Adipocyte (in vitro differentiated cells): ENCODE results near the gene IQCC.
A peak's percentile ranks its signal among the peaks of the same experiment; 100 is the strongest.

ENCODE experiments used
- DNase-seq: peaks from one replicate; pipeline ENCODE4 v3.0.0-alpha.2; 2015; ENCODE audit warnings: low read depth
- H3K27me3 ChIP-seq: replicated peaks from 2 replicates; pipeline ENCODE4 v1.7.0; 2013; ENCODE audit warnings: mild to moderate bottlenecking, low read length, moderate library complexity; ENCODE audit not compliant: control insufficient read depth, insufficient read depth
- H3K36me3 ChIP-seq: 2 replicates; pipeline ENCODE4 v1.7.0; 2013; ENCODE audit warnings: low read length, mild to moderate bottlenecking, moderate library complexity; ENCODE audit not compliant: control insufficient read depth, insufficient read depth, severe bottlenecking
- H3K4me1 ChIP-seq: 2 replicates; pipeline ENCODE4 v1.7.0; 2013; ENCODE audit warnings: mild to moderate bottlenecking, low read length, moderate library complexity; ENCODE audit not compliant: control insufficient read depth, insufficient read depth
- H3K4me3 ChIP-seq: 2 replicates; pipeline ENCODE4 v1.7.0; 2013; ENCODE audit warnings: mild to moderate bottlenecking, low read length, moderate library complexity
- H3K9ac ChIP-seq: 2 replicates; pipeline ENCODE4 v1.7.0; 2013; ENCODE audit warnings: mild to moderate bottlenecking, low read length, moderate library complexity
- H3K9me3 ChIP-seq: 2 replicates; pipeline ENCODE4 v1.7.0; 2013; ENCODE audit warnings: mild to moderate bottlenecking, low read length, moderate library complexity; ENCODE audit not compliant: control insufficient read depth

The IQCC gene

DNA sequence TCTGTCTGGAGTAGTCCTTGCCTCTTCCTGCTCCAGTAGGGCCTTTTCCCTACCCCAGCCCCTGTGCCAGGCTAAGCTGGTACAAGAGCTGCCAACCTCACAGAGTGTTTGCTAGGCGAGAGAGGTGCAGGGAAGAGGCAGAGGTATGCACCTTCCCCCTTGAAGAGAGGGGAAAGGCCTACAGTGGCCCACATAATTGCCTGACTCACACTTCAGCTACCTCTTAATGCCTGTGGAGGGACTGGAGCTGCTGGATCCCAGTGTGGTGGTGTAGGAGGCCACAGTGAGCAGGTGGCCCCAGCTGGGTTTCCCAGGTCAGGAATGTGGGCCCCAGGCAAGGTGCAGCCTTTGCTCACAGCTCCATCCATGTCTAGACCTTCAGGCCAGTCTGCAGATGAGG lies 8.4 kb upstream of the IQCC start:
- H3K4me3 ChIP-seq, result no peak overlapping the region
- no peaks in the 10 kb centered on the region for H3K27me3 ChIP-seq
- peaks cover 65% of the 10 kb centered on the region for H3K36me3 ChIP-seq
- no peaks in the 10 kb centered on the region for H3K9me3 ChIP-seq
- peaks cover 42% of the 10 kb centered on the region for H3K4me1 ChIP-seq
- H3K9ac ChIP-seq, result no peak overlapping the region
- no peak for DNase-seq

DNA sequence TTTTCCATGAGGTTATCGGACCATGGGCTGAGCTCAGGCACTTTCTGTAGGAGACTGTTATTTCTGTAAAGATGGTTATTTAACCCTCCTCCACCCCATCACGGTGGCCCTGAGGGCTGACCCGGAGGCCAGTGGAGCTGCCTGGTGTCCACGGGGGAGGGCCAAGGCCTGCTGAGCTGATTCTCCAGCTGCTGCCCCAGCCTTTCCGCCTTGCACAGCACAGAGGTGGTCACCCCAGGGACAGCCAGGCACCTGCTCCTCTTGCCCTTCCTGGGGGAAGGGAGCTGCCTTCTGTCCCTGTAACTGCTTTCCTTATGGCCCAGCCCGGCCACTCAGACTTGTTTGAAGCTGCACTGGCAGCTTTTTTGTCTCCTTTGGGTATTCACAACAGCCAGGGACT lies 7.6 kb upstream of the IQCC start:
- Histone ChIP-seq H3K9me3 (no peaks in the 10 kb centered on the region), H3K9ac (no peak overlapping the region), H3K4me3 (no peak overlapping the region), H3K36me3 (peaks cover 57% of the 10 kb centered on the region), H3K27me3 (no peaks in the 10 kb centered on the region), H3K4me1 (peaks cover 42% of the 10 kb centered on the region)
- no peak for DNase-seq

DNA sequence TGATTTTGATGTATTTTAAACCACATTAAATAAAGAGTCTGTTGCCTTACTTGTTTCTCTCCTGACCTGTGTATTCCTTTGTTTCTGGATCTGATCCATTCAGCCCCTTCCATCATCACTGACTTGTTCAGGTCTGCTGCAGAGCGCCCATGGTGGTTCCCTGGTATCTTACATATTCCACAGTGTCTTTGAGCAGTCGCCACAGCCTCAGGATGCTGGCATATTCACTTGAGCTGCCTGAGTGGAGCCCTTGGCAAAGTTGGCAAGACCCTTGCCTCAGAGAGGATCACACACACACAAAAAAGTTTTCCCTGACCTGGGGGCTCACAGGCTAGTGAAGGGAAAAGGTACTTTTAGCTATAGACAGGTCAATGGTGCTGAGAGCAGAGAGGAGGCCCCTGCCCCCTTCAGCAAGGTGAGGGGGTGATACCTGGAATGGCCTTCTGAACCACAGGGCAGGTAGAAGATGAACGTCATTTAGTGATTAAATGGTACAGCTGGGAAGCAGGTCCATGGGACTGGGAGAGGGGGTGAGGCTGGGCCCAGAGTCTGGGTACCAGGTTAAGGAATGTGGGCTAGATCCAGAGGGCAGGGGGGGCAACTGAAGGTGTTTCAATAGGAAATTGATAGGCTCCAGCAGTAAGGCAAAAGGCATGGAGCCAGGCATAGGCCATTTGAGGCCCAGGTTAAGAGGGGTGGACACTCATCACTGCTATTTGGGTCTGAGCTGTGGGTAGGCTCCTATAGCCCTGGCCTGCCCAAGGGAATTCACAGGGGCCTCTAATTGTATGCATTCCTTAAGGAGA lies 7.0 kb upstream of the IQCC start:
- no peak overlapping the region for H3K9ac ChIP-seq

DNA sequence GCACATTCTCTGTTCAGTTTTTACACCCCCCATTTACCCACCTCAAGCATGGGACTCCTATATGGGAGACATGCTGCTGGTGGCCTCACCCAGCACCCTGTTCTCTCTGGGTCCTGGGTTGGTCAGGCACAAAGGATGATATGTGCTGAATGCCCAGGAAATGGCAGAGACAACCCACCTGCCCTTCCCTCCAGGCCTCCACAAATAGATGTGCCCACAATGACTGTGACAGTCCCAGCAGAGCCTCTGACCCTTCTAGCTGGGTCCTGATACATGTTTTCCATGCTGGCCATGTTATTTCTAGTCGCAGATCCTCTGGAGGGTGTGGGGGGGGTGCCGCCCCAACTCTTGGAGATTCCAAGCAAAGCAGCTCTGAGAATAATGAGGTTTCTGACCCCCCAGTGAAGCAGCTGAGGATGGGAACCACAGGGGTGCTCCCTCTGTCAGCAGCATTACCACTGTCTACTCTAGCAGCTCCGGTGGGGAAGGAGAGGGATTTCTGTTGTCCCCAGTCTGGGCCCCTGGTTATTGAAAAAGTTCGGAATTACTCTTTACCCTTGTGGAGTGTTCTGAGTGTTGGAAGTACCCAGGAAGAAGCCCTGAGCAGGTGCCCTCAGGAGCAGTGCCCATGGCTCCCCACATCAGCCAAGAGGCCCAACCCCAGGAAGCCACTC lies 6.3 kb upstream of the IQCC start:
- Histone ChIP-seq H3K4me1 (peaks cover 42% of the 10 kb centered on the region), H3K9me3 (no peaks in the 10 kb centered on the region), H3K9ac (peak overlapping the region; percentile 75), H3K36me3 (peaks cover 44% of the 10 kb centered on the region), H3K4me3 (no peak overlapping the region), H3K27me3 (no peaks in the 10 kb centered on the region)
- no peak for DNase-seq

More for the DNA sequence above, 7.0 kb upstream of the IQCC start:
- Histone ChIP-seq H3K4me3 (no peak overlapping the region), H3K9me3 (no peaks in the 10 kb centered on the region), H3K27me3 (no peaks in the 10 kb centered on the region), H3K36me3 (peaks cover 51% of the 10 kb centered on the region), H3K4me1 (peaks cover 42% of the 10 kb centered on the region)
- no peak for DNase-seq

DNA sequence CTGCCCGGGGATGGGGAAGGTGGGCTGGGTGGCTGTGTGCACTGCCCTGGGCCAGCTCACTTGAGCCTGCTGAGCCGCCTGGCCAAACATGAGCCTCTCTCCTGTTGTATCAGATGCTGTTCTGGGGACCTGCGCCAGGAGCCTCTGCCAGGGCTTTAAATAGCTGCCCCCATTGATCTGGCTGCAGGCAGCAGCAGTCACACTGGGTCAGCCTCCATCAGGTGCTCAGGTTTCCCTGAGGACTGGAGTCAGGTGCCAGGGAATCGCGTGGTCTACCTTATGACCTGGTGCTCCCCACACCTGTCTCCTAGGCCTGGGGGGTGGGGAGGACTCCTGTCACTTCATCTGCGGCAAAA lies 5.8 kb upstream of the IQCC start:
- no peaks in the 10 kb centered on the region for H3K27me3 ChIP-seq
- no peak for DNase-seq

DNA sequence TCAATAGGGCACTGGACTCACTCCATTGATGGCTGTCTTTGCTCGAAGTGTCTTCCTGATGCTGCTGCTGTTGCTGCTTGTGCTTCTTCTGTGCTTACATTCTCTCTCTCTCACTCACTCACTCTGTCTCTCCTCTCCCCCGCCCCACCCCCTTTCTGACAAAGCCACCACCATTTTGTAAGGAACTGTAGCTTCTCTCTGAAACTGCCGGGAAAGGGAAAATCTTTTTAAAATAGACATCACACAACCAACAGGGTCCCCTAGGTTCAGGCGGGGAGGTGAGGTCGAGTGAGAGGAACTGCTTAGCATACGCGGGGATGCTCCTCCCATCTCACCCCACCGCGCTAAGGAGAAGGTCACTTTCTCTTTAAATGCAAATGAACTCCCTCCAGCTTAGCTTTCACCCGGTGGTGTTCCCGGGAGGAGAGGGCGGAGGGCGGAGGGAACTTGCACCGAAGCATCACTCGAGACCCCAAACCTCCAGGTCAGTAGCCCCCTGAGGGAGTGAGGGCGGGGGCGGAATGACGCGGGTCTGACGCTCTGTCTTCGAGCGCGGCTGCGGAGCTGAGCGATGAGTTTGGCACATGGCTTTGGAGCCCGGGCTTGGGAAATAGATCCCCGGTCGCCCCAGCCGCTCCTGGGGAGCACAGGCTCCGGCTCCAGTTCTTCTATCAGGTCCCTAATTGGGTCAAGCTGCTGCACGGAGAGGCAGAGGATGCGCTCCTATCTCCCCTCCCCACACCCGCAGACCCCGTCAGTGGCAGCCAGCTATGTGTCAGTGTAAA lies 5.1 kb upstream of the IQCC start, which contains the start of gene CCDC28B:
CCDC28B (plus strand) TSS at position 370 of the 785 bp plus-strand sequence. CDS start 1,341 bp downstream, outside the sequence.
- peak; percentile 86 for DNase-seq
- Histone ChIP-seq H3K36me3 (peaks cover 32% of the 10 kb centered on the region), H3K9ac (peak within 1 kb of the TSS; percentile 75), H3K27me3 (no peaks in the 10 kb centered on the region), H3K9me3 (no peaks in the 10 kb centered on the region), H3K4me3 (peak within 1 kb of the TSS; percentile 83), H3K4me1 (peaks cover 47% of the 10 kb centered on the region)

More for the DNA sequence above, 5.8 kb upstream of the IQCC start:
- peaks cover 42% of the 10 kb centered on the region for H3K4me1 ChIP-seq
- H3K4me3 ChIP-seq, result peak overlapping the region; percentile 83
- peak overlapping the region; percentile 75 for H3K9ac ChIP-seq
- H3K9me3 ChIP-seq, result no peaks in the 10 kb centered on the region
- H3K36me3 ChIP-seq, result peaks cover 39% of the 10 kb centered on the region

DNA sequence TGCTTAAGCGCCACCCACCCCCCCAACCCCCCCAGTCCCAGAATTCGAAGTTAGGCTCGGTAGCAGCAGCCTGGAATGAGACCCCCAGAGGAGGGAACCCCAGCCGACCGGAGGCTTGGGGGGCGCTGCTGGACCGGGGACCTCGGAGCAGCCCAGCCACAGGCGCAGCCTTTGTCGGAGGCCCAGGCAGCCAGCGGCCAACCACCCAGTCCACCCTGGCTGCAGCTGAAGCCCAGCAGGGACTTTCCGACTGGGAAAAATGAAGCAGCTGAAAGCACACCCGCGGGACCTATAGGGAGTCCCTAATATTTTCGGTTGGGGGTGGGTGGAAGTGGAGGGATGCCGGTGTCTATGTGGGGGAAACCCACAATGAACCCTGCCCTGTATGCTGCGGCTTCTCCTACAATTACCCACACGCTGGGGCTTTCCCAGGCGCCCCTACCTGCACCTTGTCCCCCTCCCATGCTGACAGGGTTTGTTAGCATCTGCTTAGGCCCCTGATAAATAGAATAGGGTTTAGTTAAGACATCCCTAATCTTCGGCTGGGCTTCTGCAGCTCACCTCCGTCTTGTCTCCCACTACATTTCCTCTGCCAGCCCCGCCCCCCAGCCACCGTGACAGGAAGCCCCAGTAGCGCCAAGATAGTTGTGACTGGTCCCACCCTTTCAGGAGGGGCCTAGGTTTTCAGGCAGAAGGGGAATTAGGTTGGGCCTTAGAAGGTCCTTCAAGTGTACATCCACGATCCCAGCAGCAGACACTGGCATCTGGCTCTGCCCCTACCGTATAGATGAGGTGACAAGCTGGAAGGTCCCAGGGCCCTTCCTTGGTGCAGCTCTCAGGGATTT lies 4.2 kb upstream of the IQCC start:
- Histone ChIP-seq H3K36me3 (peaks cover 23% of the 10 kb centered on the region), H3K4me3 (peak overlapping the region; percentile 83), H3K27me3 (no peaks in the 10 kb centered on the region), H3K9ac (peak overlapping the region; percentile 75), H3K4me1 (peaks cover 44% of the 10 kb centered on the region), H3K9me3 (no peaks in the 10 kb centered on the region)
- DNase-seq, result peak; percentile 77

DNA sequence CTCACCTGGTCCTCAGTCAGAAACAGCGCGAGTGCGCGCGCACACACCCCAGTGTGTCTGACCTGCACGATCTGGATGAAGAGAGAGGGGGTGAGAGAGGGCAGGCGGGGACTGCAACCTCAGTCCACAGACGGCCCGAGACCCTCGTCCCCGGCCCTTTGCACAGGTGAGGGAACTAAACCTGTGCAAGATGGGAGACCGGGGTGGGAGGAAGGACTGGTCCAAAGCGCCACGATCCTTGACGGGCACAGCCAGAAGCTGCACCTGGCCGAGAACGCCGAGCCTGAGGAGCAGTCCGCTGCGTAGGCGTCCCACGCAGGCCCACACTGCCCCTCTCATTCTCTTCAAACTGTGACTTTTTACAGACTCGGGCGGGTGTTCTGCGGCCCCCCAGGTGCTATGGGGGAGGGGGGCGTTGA lies 519 bp upstream of the IQCC start:
- Histone ChIP-seq H3K4me3 (peak overlapping the region; percentile 89), H3K9ac (peak overlapping the region; percentile 90), H3K4me1 (peaks cover 31% of the 10 kb centered on the region), H3K9me3 (no peaks in the 10 kb centered on the region), H3K36me3 (no peaks in the 10 kb centered on the region), H3K27me3 (no peaks in the 10 kb centered on the region)
- DNase-seq, result no peak

DNA sequence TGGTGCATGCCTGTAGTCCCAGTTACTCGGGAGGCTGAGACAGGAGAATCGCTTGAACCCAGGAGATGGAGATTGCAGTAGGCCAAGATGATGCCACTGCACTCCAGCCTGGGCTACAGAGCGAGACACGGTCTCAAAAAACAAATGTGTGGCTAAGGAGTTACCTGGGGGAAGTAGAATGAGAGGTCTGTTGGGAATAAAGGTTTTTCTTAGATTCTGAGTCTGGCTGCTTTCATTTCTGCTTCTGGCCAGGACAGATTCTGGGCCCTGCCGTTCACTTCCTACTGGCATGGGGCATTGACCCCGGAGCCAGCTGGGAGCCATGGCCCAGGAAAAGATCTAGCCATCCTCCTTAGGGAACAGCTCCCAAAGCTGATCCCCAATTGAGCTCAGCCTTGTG lies 3.0 kb downstream of the IQCC start:
- Histone ChIP-seq H3K36me3 (no peaks in the 10 kb centered on the region), H3K4me3 (no peak overlapping the region), H3K4me1 (peaks cover 13% of the 10 kb centered on the region), H3K9ac (no peak overlapping the region), H3K27me3 (no peaks in the 10 kb centered on the region), H3K9me3 (no peaks in the 10 kb centered on the region)
- DNase-seq, result no peak

DNA sequence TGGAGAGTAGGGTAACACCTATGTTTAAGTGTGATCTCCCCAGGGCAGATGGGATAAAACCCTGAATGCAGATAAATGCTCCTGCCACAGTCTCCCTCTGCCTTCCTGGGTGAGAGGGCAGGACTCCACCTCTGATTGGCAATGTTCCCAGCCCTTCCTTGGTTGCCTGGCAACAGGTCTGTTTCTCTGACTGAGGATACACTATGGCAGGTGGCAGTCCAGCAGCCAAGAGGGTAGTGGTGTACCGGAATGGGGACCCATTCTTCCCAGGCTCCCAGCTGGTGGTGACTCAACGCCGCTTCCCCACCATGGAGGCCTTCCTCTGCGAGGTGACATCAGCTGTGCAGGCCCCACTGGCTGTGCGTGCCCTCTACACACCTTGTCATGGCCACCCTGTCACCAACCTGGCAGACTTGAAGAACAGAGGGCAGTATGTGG lies 3.4 kb downstream of the IQCC start, which contains the start of gene DCDC2B:
DCDC2B (plus strand) TSS at position 199 of the 438 bp plus-strand sequence; CDS start at position 204, 5 bp downstream.
- peaks cover 13% of the 10 kb centered on the region for H3K4me1 ChIP-seq
- no peak for DNase-seq
- H3K9ac ChIP-seq, result no peak within 1 kb of the TSS
- no peaks in the 10 kb centered on the region for H3K27me3 ChIP-seq
- no peaks in the 10 kb centered on the region for H3K9me3 ChIP-seq
- no peaks in the 10 kb centered on the region for H3K36me3 ChIP-seq
- no peak within 1 kb of the TSS for H3K4me3 ChIP-seq
